ENCODE data around the gene DDX1.

DDX1 gene

GRCh38 chr2:15553519-15553918, 38.1 kb upstream of the DDX1 start:
- Histone ChIP-seq H4K8ac (ENCODE audit: low read depth, low read length) (no peak overlapping the region), H3K14ac (ENCODE audit: low read length) (no peak overlapping the region), H3K4me3 (ENCODE audit: low read depth, low read length) (no peak overlapping the region), H3K27me3 (ENCODE audit: insufficient read depth, low read length) (no peaks in the 10 kb centered on the region), H3K4me2 (ENCODE audit: low read length) (no peak overlapping the region), H3K18ac (ENCODE audit: low read length) (no peak overlapping the region), H3K4me1 (ENCODE audit: control insufficient read depth in 1 of 2, insufficient read depth in 2 of 2, low read length in 2 of 2) (no peaks in the 10 kb centered on the region), H4K91ac (ENCODE audit: low read depth, low read length) (no peak overlapping the region), H3K4ac (ENCODE audit: low read depth, low read length) (no peak overlapping the region), H3K79me1 (ENCODE audit: low read length) (no peaks in the 10 kb centered on the region), H2BK5ac (ENCODE audit: low read depth, low read length, poor library complexity) (no peak overlapping the region), H3K36me3 (ENCODE audit: control insufficient read depth in 1 of 2, insufficient read depth in 2 of 2, low read length in 2 of 2) (peaks cover 3% of the 10 kb centered on the region in 2 experiments), H2BK12ac (ENCODE audit: low read length) (no peak overlapping the region), H3K9me3 (ENCODE audit: insufficient read depth, low read depth, low read length) (no peaks in the 10 kb centered on the region), H2AFZ (ENCODE audit: insufficient read depth, low read length, poor library complexity) (no peak overlapping the region), H3K79me2 (ENCODE audit: control insufficient read depth, insufficient read depth, low read length, poor library complexity) (no peaks in the 10 kb centered on the region), H2BK120ac (ENCODE audit: insufficient read depth, low read length, poor library complexity) (no peak overlapping the region), H2AK5ac (ENCODE audit: low read length) (no peak overlapping the region), H4K12ac (ENCODE audit: low read depth, low read length) (no peak overlapping the region), H3K9ac (ENCODE audit: low read length) (no peak overlapping the region), H3K27ac (ENCODE audit: low read depth, low read length) (no peak overlapping the region), H3K23ac (ENCODE audit: low read length) (no peak overlapping the region)
- DNase-seq = no peak
- 100% methylated on average over 1 of the region's 1 CpG for WGBS (ENCODE audit: extremely low coverage, insufficient coverage, insufficient read length)

- no peak overlapping the region for H3K14ac ChIP-seq (ENCODE audit: low read length)
- no peak overlapping the region for H2BK120ac ChIP-seq (ENCODE audit: insufficient read depth, low read length, poor library complexity)
- H4K91ac ChIP-seq (ENCODE audit: low read depth, low read length) = no peak overlapping the region
- H3K36me3 ChIP-seq (ENCODE audit: control insufficient read depth in 1 of 2, insufficient read depth in 2 of 2, low read length in 2 of 2) = peaks cover 3% of the 10 kb centered on the region in 2 experiments
- H3K4me2 ChIP-seq (ENCODE audit: low read length) = no peak overlapping the region
- H2BK12ac ChIP-seq (ENCODE audit: low read length) = no peak overlapping the region
- H3K23ac ChIP-seq (ENCODE audit: low read length) = no peak overlapping the region
- no peaks in the 10 kb centered on the region for H3K4me1 ChIP-seq (ENCODE audit: control insufficient read depth in 1 of 2, insufficient read depth in 2 of 2, low read length in 2 of 2)
- no peak overlapping the region for H3K27ac ChIP-seq (ENCODE audit: low read depth, low read length)
- H2AFZ ChIP-seq (ENCODE audit: insufficient read depth, low read length, poor library complexity) = no peak overlapping the region
- no peaks in the 10 kb centered on the region for H3K79me2 ChIP-seq (ENCODE audit: control insufficient read depth, insufficient read depth, low read length, poor library complexity)
- no peaks in the 10 kb centered on the region for H3K9me3 ChIP-seq (ENCODE audit: insufficient read depth, low read depth, low read length)
- H2BK5ac ChIP-seq (ENCODE audit: low read depth, low read length, poor library complexity) = no peak overlapping the region
- no CpG with 5 or more reads among the region's 3 CpGs for WGBS (ENCODE audit: extremely low coverage, insufficient coverage, insufficient read length)
- no peak overlapping the region for H3K4ac ChIP-seq (ENCODE audit: low read depth, low read length)
- H4K8ac ChIP-seq (ENCODE audit: low read depth, low read length) = no peak overlapping the region
- no peak overlapping the region for H3K9ac ChIP-seq (ENCODE audit: low read length)
- DNase-seq = no peak
- no peak overlapping the region for H3K18ac ChIP-seq (ENCODE audit: low read length)
- no peak overlapping the region for H3K4me3 ChIP-seq (ENCODE audit: low read depth, low read length)
- no peaks in the 10 kb centered on the region for H3K27me3 ChIP-seq (ENCODE audit: insufficient read depth, low read length)
- no peak overlapping the region for H2AK5ac ChIP-seq (ENCODE audit: low read length)
- H4K12ac ChIP-seq (ENCODE audit: low read depth, low read length) = no peak overlapping the region
- H3K79me1 ChIP-seq (ENCODE audit: low read length) = no peaks in the 10 kb centered on the region
These were observed 37.7 kb upstream of the DDX1 start for GRCh38 chr2:15553951-15554350.

GRCh38 chr2:15554525-15555218, 37.0 kb upstream of the DDX1 start:
- no peak overlapping the region for H3K4ac ChIP-seq (ENCODE audit: low read depth, low read length)

GRCh38 chr2:15555760-15556193, 35.9 kb upstream of the DDX1 start:
- no peak overlapping the region for H2AFZ ChIP-seq (ENCODE audit: insufficient read depth, low read length, poor library complexity)
- H2BK5ac ChIP-seq (ENCODE audit: low read depth, low read length, poor library complexity) = no peak overlapping the region
- no peak overlapping the region for H3K18ac ChIP-seq (ENCODE audit: low read length)
- no peak overlapping the region for H3K4me3 ChIP-seq (ENCODE audit: low read depth, low read length)
- H3K4me1 ChIP-seq (ENCODE audit: control insufficient read depth in 1 of 2, insufficient read depth in 2 of 2, low read length in 2 of 2) = no peaks in the 10 kb centered on the region
- no peak overlapping the region for H3K23ac ChIP-seq (ENCODE audit: low read length)
- DNase-seq = no peak
- no peaks in the 10 kb centered on the region for H3K36me3 ChIP-seq (ENCODE audit: control insufficient read depth in 1 of 2, insufficient read depth in 2 of 2, low read length in 2 of 2)
- no peak overlapping the region for H3K14ac ChIP-seq (ENCODE audit: low read length)
- no peaks in the 10 kb centered on the region for H3K79me1 ChIP-seq (ENCODE audit: low read length)
- no peaks in the 10 kb centered on the region for H3K27me3 ChIP-seq (ENCODE audit: insufficient read depth, low read length)
- H2BK120ac ChIP-seq (ENCODE audit: insufficient read depth, low read length, poor library complexity) = no peak overlapping the region
- peaks cover 4% of the 10 kb centered on the region for H3K79me2 ChIP-seq (ENCODE audit: control insufficient read depth, insufficient read depth, low read length, poor library complexity)
- H3K9ac ChIP-seq (ENCODE audit: low read length) = no peak overlapping the region
- H4K91ac ChIP-seq (ENCODE audit: low read depth, low read length) = no peak overlapping the region
- no peak overlapping the region for H3K4ac ChIP-seq (ENCODE audit: low read depth, low read length)
- WGBS (ENCODE audit: extremely low coverage, insufficient coverage, insufficient read length) = no CpG with 5 or more reads among the region's 3 CpGs
- no peaks in the 10 kb centered on the region for H3K9me3 ChIP-seq (ENCODE audit: insufficient read depth, low read depth, low read length)
- no peak overlapping the region for H2AK5ac ChIP-seq (ENCODE audit: low read length)
- H4K12ac ChIP-seq (ENCODE audit: low read depth, low read length) = no peak overlapping the region
- H3K27ac ChIP-seq (ENCODE audit: low read depth, low read length) = no peak overlapping the region
- H4K8ac ChIP-seq (ENCODE audit: low read depth, low read length) = no peak overlapping the region
- H2BK12ac ChIP-seq (ENCODE audit: low read length) = no peak overlapping the region
- H3K4me2 ChIP-seq (ENCODE audit: low read length) = no peak overlapping the region

More at GRCh38 chr2:15554525-15555218, 37.0 kb upstream of the DDX1 start:
- H3K4me3 ChIP-seq (ENCODE audit: low read depth, low read length) = no peak overlapping the region
- no peak overlapping the region for H2BK5ac ChIP-seq (ENCODE audit: low read depth, low read length, poor library complexity)
- no peaks in the 10 kb centered on the region for H3K9me3 ChIP-seq (ENCODE audit: insufficient read depth, low read depth, low read length)
- no peaks in the 10 kb centered on the region for H3K36me3 ChIP-seq (ENCODE audit: control insufficient read depth in 1 of 2, insufficient read depth in 2 of 2, low read length in 2 of 2)
- H3K79me2 ChIP-seq (ENCODE audit: control insufficient read depth, insufficient read depth, low read length, poor library complexity) = no peaks in the 10 kb centered on the region
- DNase-seq = no peak
- no peak overlapping the region for H3K27ac ChIP-seq (ENCODE audit: low read depth, low read length)
- H4K12ac ChIP-seq (ENCODE audit: low read depth, low read length) = no peak overlapping the region
- no peak overlapping the region for H3K9ac ChIP-seq (ENCODE audit: low read length)
- H2BK12ac ChIP-seq (ENCODE audit: low read length) = no peak overlapping the region
- no peak overlapping the region for H2AK5ac ChIP-seq (ENCODE audit: low read length)
- no peaks in the 10 kb centered on the region for H3K27me3 ChIP-seq (ENCODE audit: insufficient read depth, low read length)
- no CpG with 5 or more reads among the region's 5 CpGs for WGBS (ENCODE audit: extremely low coverage, insufficient coverage, insufficient read length)
- H3K79me1 ChIP-seq (ENCODE audit: low read length) = no peaks in the 10 kb centered on the region
- no peak overlapping the region for H2AFZ ChIP-seq (ENCODE audit: insufficient read depth, low read length, poor library complexity)
- no peak overlapping the region for H3K4me2 ChIP-seq (ENCODE audit: low read length)
- H4K8ac ChIP-seq (ENCODE audit: low read depth, low read length) = no peak overlapping the region
- H3K14ac ChIP-seq (ENCODE audit: low read length) = no peak overlapping the region
- H2BK120ac ChIP-seq (ENCODE audit: insufficient read depth, low read length, poor library complexity) = no peak overlapping the region
- H3K18ac ChIP-seq (ENCODE audit: low read length) = no peak overlapping the region
- no peaks in the 10 kb centered on the region for H3K4me1 ChIP-seq (ENCODE audit: control insufficient read depth in 1 of 2, insufficient read depth in 2 of 2, low read length in 2 of 2)
- no peak overlapping the region for H3K23ac ChIP-seq (ENCODE audit: low read length)
- H4K91ac ChIP-seq (ENCODE audit: low read depth, low read length) = no peak overlapping the region

All from trophoblast cell (in vitro differentiated cells and primary cell).